ENCODE measurements around the gene PRDM2. TPM values are rescaled to one million over a fixed set of nuclear protein-coding genes. Genes with fewer than 3 reads are reported as not detected.

PRDM2 gene
- total and polyA plus RNA-seq, 2 donors from 2014 or later: 8.2 to 42.6 TPM

DNA sequence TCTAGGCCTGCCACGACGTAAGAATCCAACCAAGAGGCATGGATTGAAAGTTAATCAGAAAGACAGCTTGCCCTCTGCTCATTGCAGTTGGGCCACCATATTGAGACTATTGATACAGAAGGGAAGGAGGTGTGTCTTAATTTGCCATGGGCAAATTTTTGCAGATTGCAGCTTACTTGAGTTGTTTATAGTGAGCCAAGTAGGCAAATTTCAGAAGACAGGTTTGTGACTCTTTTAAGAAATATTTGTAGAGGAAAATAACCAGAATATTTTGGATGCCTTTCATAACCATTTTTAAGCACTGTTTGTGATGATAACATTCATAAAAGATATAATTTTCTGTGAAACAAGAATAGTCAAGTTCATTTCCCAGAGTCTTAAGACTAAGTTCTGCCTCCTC, 74.1 kb downstream of the PRDM2 start:
- H3K4me3 ChIP-seq (ENCODE audit: low read length in 3 of 3): no peak overlapping the region
- DNase-seq: no peak
- intact Hi-C loops (cut with DNase I): no loop called here
- H3K27me3 ChIP-seq (ENCODE audit: control insufficient read depth, insufficient read depth, low read length): no peaks in the 10 kb centered on the region
- no peak overlapping the region for H3K27ac ChIP-seq (ENCODE audit: low read depth in 2 of 2, low read length in 2 of 2)
- H3K4me1 ChIP-seq (ENCODE audit: control insufficient read depth in 2 of 3, insufficient read depth in 2 of 3, low read depth in 1 of 3, low read length in 3 of 3): no peaks in the 10 kb centered on the region
- TF ChIP-seq, protein P1, sequence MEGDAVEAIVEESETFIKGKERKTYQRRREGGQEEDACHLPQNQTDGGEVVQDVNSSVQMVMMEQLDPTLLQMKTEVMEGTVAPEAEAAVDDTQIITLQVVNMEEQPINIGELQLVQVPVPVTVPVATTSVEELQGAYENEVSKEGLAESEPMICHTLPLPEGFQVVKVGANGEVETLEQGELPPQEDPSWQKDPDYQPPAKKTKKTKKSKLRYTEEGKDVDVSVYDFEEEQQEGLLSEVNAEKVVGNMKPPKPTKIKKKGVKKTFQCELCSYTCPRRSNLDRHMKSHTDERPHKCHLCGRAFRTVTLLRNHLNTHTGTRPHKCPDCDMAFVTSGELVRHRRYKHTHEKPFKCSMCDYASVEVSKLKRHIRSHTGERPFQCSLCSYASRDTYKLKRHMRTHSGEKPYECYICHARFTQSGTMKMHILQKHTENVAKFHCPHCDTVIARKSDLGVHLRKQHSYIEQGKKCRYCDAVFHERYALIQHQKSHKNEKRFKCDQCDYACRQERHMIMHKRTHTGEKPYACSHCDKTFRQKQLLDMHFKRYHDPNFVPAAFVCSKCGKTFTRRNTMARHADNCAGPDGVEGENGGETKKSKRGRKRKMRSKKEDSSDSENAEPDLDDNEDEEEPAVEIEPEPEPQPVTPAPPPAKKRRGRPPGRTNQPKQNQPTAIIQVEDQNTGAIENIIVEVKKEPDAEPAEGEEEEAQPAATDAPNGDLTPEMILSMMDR (IDR thresholded peaks at IDR 0.05; ENCODE audit: borderline replicate concordance, extremely low read depth, insufficient read depth): no peak
- H3K36me3 ChIP-seq (ENCODE audit: control insufficient read depth in 2 of 3, insufficient read depth in 3 of 3, low read length in 3 of 3): peaks cover 7 to 22% (median 18%) of the 10 kb centered on the region in 3 donors
- no peak for FAIRE-seq
- H3K9ac ChIP-seq (ENCODE audit: low read length in 3 of 3): no peak overlapping the region
- H3K9me3 ChIP-seq (ENCODE audit: control insufficient read depth in 2 of 3, insufficient read depth in 1 of 3, low read length in 3 of 3): no peaks in the 10 kb centered on the region

DNA sequence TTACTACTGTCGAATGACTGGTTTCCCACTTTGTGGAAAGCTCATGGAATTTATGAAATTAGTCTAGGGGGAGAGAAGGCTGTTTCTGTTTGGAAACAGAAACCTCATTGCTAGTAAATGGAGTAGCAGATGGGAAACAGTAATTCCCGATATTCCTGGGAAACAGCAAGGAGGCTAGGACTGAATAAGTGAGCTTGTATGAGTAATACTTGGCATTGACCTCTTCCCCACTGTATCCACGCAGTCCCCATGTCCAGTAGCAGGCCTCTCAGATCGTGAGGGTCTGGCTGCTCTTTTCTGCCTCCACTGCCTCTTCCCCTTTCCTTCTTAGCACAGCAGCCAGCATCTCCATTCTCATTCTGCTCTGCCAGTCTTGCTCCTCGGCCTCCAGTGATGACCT, 75.5 kb downstream of the PRDM2 start:
- H3K27me3 ChIP-seq (ENCODE audit: control insufficient read depth, insufficient read depth, low read length): no peaks in the 10 kb centered on the region
- H3K36me3 ChIP-seq (ENCODE audit: control insufficient read depth in 2 of 3, insufficient read depth in 3 of 3, low read length in 3 of 3): peaks cover 9 to 31% (median 28%) of the 10 kb centered on the region in 3 donors
- no peaks in the 10 kb centered on the region for H3K4me1 ChIP-seq (ENCODE audit: control insufficient read depth in 2 of 3, insufficient read depth in 2 of 3, low read depth in 1 of 3, low read length in 3 of 3)
- intact Hi-C loops (cut with DNase I): no loop called here
- H3K9me3 ChIP-seq (ENCODE audit: control insufficient read depth in 2 of 3, insufficient read depth in 1 of 3, low read length in 3 of 3): no peaks in the 10 kb centered on the region
- TF ChIP-seq, protein P1 (IDR thresholded peaks at IDR 0.05; ENCODE audit: borderline replicate concordance, extremely low read depth, insufficient read depth): no peak
- DNase-seq (no peak), FAIRE-seq (no peak)
- no peak overlapping the region for H3K4me3 ChIP-seq (ENCODE audit: low read length in 3 of 3)
- H3K27ac ChIP-seq (ENCODE audit: low read depth in 2 of 2, low read length in 2 of 2): no peak overlapping the region
- no peak overlapping the region for H3K9ac ChIP-seq (ENCODE audit: low read length in 3 of 3)

DNA sequence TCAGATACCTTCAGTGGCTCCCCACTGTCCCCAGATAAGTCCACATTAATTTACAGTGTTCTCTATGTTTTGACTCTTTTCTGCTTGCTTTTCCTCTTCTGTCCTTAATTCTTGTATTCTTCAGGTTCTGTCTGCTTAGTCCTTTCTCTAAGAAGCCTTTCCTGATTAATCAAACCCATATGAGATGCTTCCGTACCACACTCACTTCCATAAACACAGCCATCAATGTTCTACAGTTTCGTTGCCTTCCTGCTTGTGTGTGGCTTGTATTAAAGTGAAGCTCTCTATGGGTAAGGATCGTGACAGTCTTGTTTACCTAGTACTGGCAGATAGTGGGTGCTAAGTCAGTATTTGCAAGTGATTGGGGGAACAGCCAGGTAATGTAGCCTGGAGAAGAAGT, 75.9 kb downstream of the PRDM2 start:
- Histone ChIP-seq H3K9me3 (ENCODE audit: control insufficient read depth in 2 of 3, insufficient read depth in 1 of 3, low read length in 3 of 3) (no peaks in the 10 kb centered on the region), H3K4me3 (ENCODE audit: low read length in 3 of 3) (no peak overlapping the region), H3K27me3 (ENCODE audit: control insufficient read depth, insufficient read depth, low read length) (no peaks in the 10 kb centered on the region), H3K36me3 (ENCODE audit: control insufficient read depth in 2 of 3, insufficient read depth in 3 of 3, low read length in 3 of 3) (peaks cover 9 to 32% (median 27%) of the 10 kb centered on the region in 3 donors), H3K9ac (ENCODE audit: low read length in 3 of 3) (no peak overlapping the region), H3K4me1 (ENCODE audit: control insufficient read depth in 2 of 3, insufficient read depth in 2 of 3, low read depth in 1 of 3, low read length in 3 of 3) (no peaks in the 10 kb centered on the region), H3K27ac (ENCODE audit: low read depth in 2 of 2, low read length in 2 of 2) (no peak overlapping the region)
- intact Hi-C loops (cut with DNase I): no loop called here
- TF ChIP-seq, protein P1 (IDR thresholded peaks at IDR 0.05; ENCODE audit: borderline replicate concordance, extremely low read depth, insufficient read depth): no peak
- DNase-seq (no peak), FAIRE-seq (no peak)

DNA sequence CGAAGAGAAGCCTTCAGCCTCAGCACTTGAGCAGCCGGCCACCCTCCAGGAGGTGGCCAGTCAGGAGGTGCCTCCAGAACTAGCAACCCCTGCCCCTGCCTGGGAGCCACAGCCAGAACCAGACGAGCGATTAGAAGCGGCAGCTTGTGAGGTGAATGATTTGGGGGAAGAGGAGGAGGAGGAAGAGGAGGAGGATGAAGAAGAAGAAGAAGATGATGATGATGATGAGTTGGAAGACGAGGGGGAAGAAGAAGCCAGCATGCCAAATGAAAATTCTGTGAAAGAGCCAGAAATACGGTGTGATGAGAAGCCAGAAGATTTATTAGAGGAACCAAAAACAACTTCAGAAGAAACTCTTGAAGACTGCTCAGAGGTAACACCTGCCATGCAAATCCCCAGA, 78.4 kb downstream of the PRDM2 start:
- DNase-seq (no peak), FAIRE-seq (no peak)
- H3K9ac ChIP-seq (ENCODE audit: low read length in 3 of 3): no peak overlapping the region
- H3K36me3 ChIP-seq (ENCODE audit: control insufficient read depth in 2 of 3, insufficient read depth in 3 of 3, low read length in 3 of 3): peaks cover 9 to 32% (median 26%) of the 10 kb centered on the region in 3 donors
- H3K4me1 ChIP-seq (ENCODE audit: control insufficient read depth in 2 of 3, insufficient read depth in 2 of 3, low read depth in 1 of 3, low read length in 3 of 3): peaks cover 0 to 3% (median 0%) of the 10 kb centered on the region in 3 donors
- no peaks in the 10 kb centered on the region for H3K9me3 ChIP-seq (ENCODE audit: control insufficient read depth in 2 of 3, insufficient read depth in 1 of 3, low read length in 3 of 3)
- intact Hi-C loops (cut with DNase I): no loop called here
- H3K4me3 ChIP-seq (ENCODE audit: low read length in 3 of 3): no peak overlapping the region
- H3K27me3 ChIP-seq (ENCODE audit: control insufficient read depth, insufficient read depth, low read length): no peaks in the 10 kb centered on the region
- H3K27ac ChIP-seq (ENCODE audit: low read depth in 2 of 2, low read length in 2 of 2): no peak overlapping the region
- TF ChIP-seq, protein P1 (IDR thresholded peaks at IDR 0.05; ENCODE audit: borderline replicate concordance, extremely low read depth, insufficient read depth): no peak
